COLO668 (cell line): ENCODE data around the gene DSC2.
"Not testable (repeated sequence)": the region's sequence is repeated elsewhere in the genome, so short reads cannot be mapped to it uniquely, and the experiment has no call there.

ENCODE experiments used
- DNase-seq: peaks from one replicate; lab custom pipeline; 2025; ENCODE audit not compliant: unreplicated experiment; lab: John Stamatoyannopoulos, UW

DSC2 gene

GRCh38 chr18:31045599-31045998, 56.6 kb downstream of the DSC2 start:
- no peak for DNase-seq

- DNase-seq = no peak
Measured at GRCh38 chr18:31044926-31045325, 57.3 kb downstream of the DSC2 start.

GRCh38 chr18:31043709-31044108, 58.5 kb downstream of the DSC2 start:
- no peak for DNase-seq

- peak; percentile 30 for DNase-seq
Measured at GRCh38 chr18:31042406-31043181, 59.6 kb downstream of the DSC2 start, which contains the start of gene DSC3. Gene DSC3, minus strand, starts transcription at chr18:31042742. Its CDS starts 82 bp downstream, at chr18:31042660.

- no peak for DNase-seq
Measured at GRCh38 chr18:31042084-31042405, 60.2 kb downstream of the DSC2 start.

- no peak for DNase-seq
Measured at GRCh38 chr18:31041271-31042083, 60.7 kb downstream of the DSC2 start.

GRCh38 chr18:31040686-31041270, 61.4 kb downstream of the DSC2 start:
- DNase-seq = no peak

- DNase-seq = no peak
Measured at GRCh38 chr18:31039426-31039825, 62.8 kb downstream of the DSC2 start.

- not testable (repeated sequence) for DNase-seq
Measured at GRCh38 chr18:31037686-31038085, 64.5 kb downstream of the DSC2 start.

- no peak for DNase-seq
Measured at GRCh38 chr18:31034541-31034940, 67.7 kb downstream of the DSC2 start.

- DNase-seq = no peak
Measured at GRCh38 chr18:31030574-31031278, 71.5 kb downstream of the DSC2 start.

GRCh38 chr18:31015715-31016434, 86.3 kb downstream of the DSC2 start:
- DNase-seq = no peak

- DNase-seq = not testable (repeated sequence)
Measured at GRCh38 chr18:31011455-31011854, 90.8 kb downstream of the DSC2 start.

- DNase-seq = no peak
Measured at GRCh38 chr18:31010601-31011000, 91.6 kb downstream of the DSC2 start.
